ENCODE measurements around the gene ZNF281.
"Not testable (repeated sequence)": the region's sequence is repeated elsewhere in the genome, so short reads cannot be mapped to it uniquely, and the experiment has no call there.

The ZNF281 gene

GRCh38 chr1:200369131-200369530, 40.7 kb downstream of the ZNF281 start:
- Histone ChIP-seq H3K27ac (ENCODE audit: low read length) (no peak overlapping the region), H3K9me3 (ENCODE audit: control insufficient read depth, low read depth, low read length) (no peaks in the 10 kb centered on the region), H3K9ac (ENCODE audit: low read length) (no peak overlapping the region), H3K27me3 (ENCODE audit: control insufficient read depth, insufficient read depth, low read length) (no peaks in the 10 kb centered on the region), H3K4me3 (ENCODE audit: low read length) (no peak overlapping the region), H3K36me3 (ENCODE audit: control insufficient read depth, low read depth, low read length) (no peaks in the 10 kb centered on the region), H3K4me1 (ENCODE audit: control insufficient read depth, low read depth, low read length) (peaks cover 67% of the 10 kb centered on the region)

- H3K27me3 ChIP-seq (ENCODE audit: control insufficient read depth, insufficient read depth, low read length), result no peaks in the 10 kb centered on the region
- H3K27ac ChIP-seq (ENCODE audit: low read length), result no peak overlapping the region
- H3K4me1 ChIP-seq (ENCODE audit: control insufficient read depth, low read depth, low read length), result peaks cover 67% of the 10 kb centered on the region
- no peak overlapping the region for H3K9ac ChIP-seq (ENCODE audit: low read length)
- no peak overlapping the region for H3K4me3 ChIP-seq (ENCODE audit: low read length)
- H3K36me3 ChIP-seq (ENCODE audit: control insufficient read depth, low read depth, low read length), result no peaks in the 10 kb centered on the region
- H3K9me3 ChIP-seq (ENCODE audit: control insufficient read depth, low read depth, low read length), result no peaks in the 10 kb centered on the region
Measured at GRCh38 chr1:200368556-200368955, 41.3 kb downstream of the ZNF281 start.

- peaks cover 67% of the 10 kb centered on the region for H3K4me1 ChIP-seq (ENCODE audit: control insufficient read depth, low read depth, low read length)
- no peaks in the 10 kb centered on the region for H3K9me3 ChIP-seq (ENCODE audit: control insufficient read depth, low read depth, low read length)
- H3K27me3 ChIP-seq (ENCODE audit: control insufficient read depth, insufficient read depth, low read length), result no peaks in the 10 kb centered on the region
- H3K4me3 ChIP-seq (ENCODE audit: low read length), result no peak overlapping the region
- H3K9ac ChIP-seq (ENCODE audit: low read length), result no peak overlapping the region
- H3K27ac ChIP-seq (ENCODE audit: low read length), result no peak overlapping the region
- H3K36me3 ChIP-seq (ENCODE audit: control insufficient read depth, low read depth, low read length), result no peaks in the 10 kb centered on the region
Measured at GRCh38 chr1:200367841-200368534, 41.8 kb downstream of the ZNF281 start.

- peaks cover 70% of the 10 kb centered on the region for H3K4me1 ChIP-seq (ENCODE audit: control insufficient read depth, low read depth, low read length)
- no peaks in the 10 kb centered on the region for H3K9me3 ChIP-seq (ENCODE audit: control insufficient read depth, low read depth, low read length)
- no peak overlapping the region for H3K27ac ChIP-seq (ENCODE audit: low read length)
- no peaks in the 10 kb centered on the region for H3K27me3 ChIP-seq (ENCODE audit: control insufficient read depth, insufficient read depth, low read length)
- H3K36me3 ChIP-seq (ENCODE audit: control insufficient read depth, low read depth, low read length), result no peaks in the 10 kb centered on the region
- H3K9ac ChIP-seq (ENCODE audit: low read length), result no peak overlapping the region
- H3K4me3 ChIP-seq (ENCODE audit: low read length), result no peak overlapping the region
Measured at GRCh38 chr1:200366577-200367253, 43.1 kb downstream of the ZNF281 start.

- Histone ChIP-seq H3K4me3 (ENCODE audit: low read length) (no peak overlapping the region), H3K27ac (ENCODE audit: low read length) (no peak overlapping the region), H3K9me3 (ENCODE audit: control insufficient read depth, low read depth, low read length) (no peaks in the 10 kb centered on the region), H3K9ac (ENCODE audit: low read length) (no peak overlapping the region), H3K36me3 (ENCODE audit: control insufficient read depth, low read depth, low read length) (no peaks in the 10 kb centered on the region), H3K27me3 (ENCODE audit: control insufficient read depth, insufficient read depth, low read length) (no peaks in the 10 kb centered on the region), H3K4me1 (ENCODE audit: control insufficient read depth, low read depth, low read length) (peaks cover 65% of the 10 kb centered on the region)
Measured at GRCh38 chr1:200365897-200366426, 43.9 kb downstream of the ZNF281 start.

- H3K4me3 ChIP-seq (ENCODE audit: low read length), result peak overlapping the region; percentile 37
- H3K27ac ChIP-seq (ENCODE audit: low read length), result peak overlapping the region; percentile 96
- H3K27me3 ChIP-seq (ENCODE audit: control insufficient read depth, insufficient read depth, low read length), result no peaks in the 10 kb centered on the region
- peaks cover 63% of the 10 kb centered on the region for H3K4me1 ChIP-seq (ENCODE audit: control insufficient read depth, low read depth, low read length)
- H3K36me3 ChIP-seq (ENCODE audit: control insufficient read depth, low read depth, low read length), result no peaks in the 10 kb centered on the region
- H3K9ac ChIP-seq (ENCODE audit: low read length), result peak overlapping the region; percentile 58
- H3K9me3 ChIP-seq (ENCODE audit: control insufficient read depth, low read depth, low read length), result no peaks in the 10 kb centered on the region
Measured at GRCh38 chr1:200364831-200365230, 45.0 kb downstream of the ZNF281 start.

GRCh38 chr1:200364091-200364759, 45.6 kb downstream of the ZNF281 start:
- peaks cover 57% of the 10 kb centered on the region for H3K4me1 ChIP-seq (ENCODE audit: control insufficient read depth, low read depth, low read length)
- H3K27me3 ChIP-seq (ENCODE audit: control insufficient read depth, insufficient read depth, low read length), result no peaks in the 10 kb centered on the region
- H3K36me3 ChIP-seq (ENCODE audit: control insufficient read depth, low read depth, low read length), result no peaks in the 10 kb centered on the region
- peak overlapping the region; percentile 37 for H3K4me3 ChIP-seq (ENCODE audit: low read length)
- H3K27ac ChIP-seq (ENCODE audit: low read length), result peak overlapping the region; percentile 96
- no peaks in the 10 kb centered on the region for H3K9me3 ChIP-seq (ENCODE audit: control insufficient read depth, low read depth, low read length)
- H3K9ac ChIP-seq (ENCODE audit: low read length), result peak overlapping the region; percentile 58

- H3K9ac ChIP-seq (ENCODE audit: low read length), result peak overlapping the region; percentile 58
Measured at GRCh38 chr1:200363264-200363933, 46.4 kb downstream of the ZNF281 start.

GRCh38 chr1:200362421-200362820, 47.4 kb downstream of the ZNF281 start:
- H3K36me3 ChIP-seq (ENCODE audit: control insufficient read depth, low read depth, low read length), result no peaks in the 10 kb centered on the region
- H3K27ac ChIP-seq (ENCODE audit: low read length), result peak overlapping the region; percentile 28
- H3K9me3 ChIP-seq (ENCODE audit: control insufficient read depth, low read depth, low read length), result no peaks in the 10 kb centered on the region
- no peak overlapping the region for H3K4me3 ChIP-seq (ENCODE audit: low read length)
- no peaks in the 10 kb centered on the region for H3K27me3 ChIP-seq (ENCODE audit: control insufficient read depth, insufficient read depth, low read length)
- no peak overlapping the region for H3K9ac ChIP-seq (ENCODE audit: low read length)
- H3K4me1 ChIP-seq (ENCODE audit: control insufficient read depth, low read depth, low read length), result peaks cover 50% of the 10 kb centered on the region

More at GRCh38 chr1:200363264-200363933, 46.4 kb downstream of the ZNF281 start:
- Histone ChIP-seq H3K9me3 (ENCODE audit: control insufficient read depth, low read depth, low read length) (no peaks in the 10 kb centered on the region), H3K4me1 (ENCODE audit: control insufficient read depth, low read depth, low read length) (peaks cover 52% of the 10 kb centered on the region), H3K4me3 (ENCODE audit: low read length) (peak overlapping the region; percentile 37), H3K36me3 (ENCODE audit: control insufficient read depth, low read depth, low read length) (no peaks in the 10 kb centered on the region), H3K27me3 (ENCODE audit: control insufficient read depth, insufficient read depth, low read length) (no peaks in the 10 kb centered on the region), H3K27ac (ENCODE audit: low read length) (peak overlapping the region; percentile 96)

GRCh38 chr1:200359610-200360163, 50.1 kb downstream of the ZNF281 start:
- peaks cover 34% of the 10 kb centered on the region for H3K4me1 ChIP-seq (ENCODE audit: control insufficient read depth, low read depth, low read length)
- H3K27ac ChIP-seq (ENCODE audit: low read length), result no peak overlapping the region
- no peak overlapping the region for H3K9ac ChIP-seq (ENCODE audit: low read length)
- H3K27me3 ChIP-seq (ENCODE audit: control insufficient read depth, insufficient read depth, low read length), result no peaks in the 10 kb centered on the region
- no peaks in the 10 kb centered on the region for H3K36me3 ChIP-seq (ENCODE audit: control insufficient read depth, low read depth, low read length)
- H3K9me3 ChIP-seq (ENCODE audit: control insufficient read depth, low read depth, low read length), result no peaks in the 10 kb centered on the region
- no peak overlapping the region for H3K4me3 ChIP-seq (ENCODE audit: low read length)

GRCh38 chr1:200357925-200358324, 51.9 kb downstream of the ZNF281 start:
- H3K9me3 ChIP-seq (ENCODE audit: control insufficient read depth, low read depth, low read length); H3K36me3 ChIP-seq (ENCODE audit: control insufficient read depth, low read depth, low read length); H3K27ac ChIP-seq (ENCODE audit: low read length); H3K4me3 ChIP-seq (ENCODE audit: low read length); H3K27me3 ChIP-seq (ENCODE audit: control insufficient read depth, insufficient read depth, low read length); H3K9ac ChIP-seq (ENCODE audit: low read length): not testable (repeated sequence)
- H3K4me1 ChIP-seq (ENCODE audit: control insufficient read depth, low read depth, low read length), result peaks cover 17% of the 10 kb centered on the region

Measured in iPS-18a (cell line).